ENCODE measurements around the gene ZNF121.

- TF ChIP-seq CTCF (IDR thresholded peaks at IDR 0.05) (no peak), ZFX (IDR thresholded peaks at IDR 0.05; ENCODE audit: borderline replicate concordance) (no peak)
Measured at GRCh38 chr19:9538183-9539058, 45.9 kb downstream of the ZNF121 start, which contains the start of gene ZNF426.
